B cell (primary cell): Measurements from ENCODE around the gene MC2R. TPM values are rescaled to one million over a fixed set of nuclear protein-coding genes. Genes with fewer than 3 reads are reported as not detected.

Experiments used
- ATAC-seq: fragments of 200-7000 bp; cut with Tn5 transposase; one replicate; pipeline ENCODE4 v1.10.0; 2021; ENCODE audit warnings: low read depth, mild to moderate bottlenecking, moderate number of reproducible peaks, moderate library complexity
- CTCF ChIA-PET: fragments of 350-600 bp; sonication (Branson Sonifier 250); formaldehyde crosslinking; loops from one replicate; lab custom pipeline; 2021; ENCODE audit warnings: antibody characterized with exemption, inconsistent platforms; lab: Charles Lee
- POLR2A ChIA-PET: fragments of 350-600 bp; sonication (Branson Sonifier 250); formaldehyde crosslinking; loops from one replicate; lab custom pipeline; 2021; ENCODE audit warnings: antibody characterized with exemption; lab: Charles Lee
- DNase-seq: peaks from one replicate; pipeline ENCODE4 v3.0.0; 2013
- H2AFZ ChIP-seq: 2 replicates; pipeline ENCODE4 v1.6.1; 2012; ENCODE audit warnings: mild to moderate bottlenecking, low read depth, low read length; ENCODE audit not compliant: insufficient read depth, poor library complexity, severe bottlenecking
- H3K27ac ChIP-seq, 2 donors: 1 replicate in 1 of 2; 2 replicates in 1 of 2; pipeline ENCODE4 v1.5.1; 2012 to 2013; ENCODE audit warnings: low read length in 2 of 2, mild to moderate bottlenecking in 2 of 2, moderate library complexity in 1 of 2
- H3K27me3 ChIP-seq, 4 experiments: fragments of 200-600 bp in 1 of 4; sonication (generic) in 1 of 4; replicated peaks in 1 of 4; 1 replicate in 2 of 4; 2 replicates in 2 of 4; pipeline versions ENCODE4 v1.6.1 to v1.7.0; 2013 to 2016; ENCODE audit warnings: low read length in 3 of 4, mild to moderate bottlenecking in 2 of 4, mixed read lengths in 1 of 4, moderate library complexity in 1 of 4; ENCODE audit not compliant: insufficient read depth in 4 of 4, control insufficient read depth in 3 of 4; ENCODE audit errors: control extremely low read depth in 1 of 4
- H3K36me3 ChIP-seq, 2 experiments: replicated peaks in 1 of 2; 1 replicate in 1 of 2; 2 replicates in 1 of 2; pipeline versions ENCODE4 v1.6.1 to v1.7.1; 2013; ENCODE audit warnings: low read length in 1 of 2; ENCODE audit not compliant: insufficient read depth in 2 of 2, control insufficient read depth in 1 of 2; ENCODE audit errors: control extremely low read depth in 1 of 2, extremely low read depth in 1 of 2
- H3K4me1 ChIP-seq, 2 donors: fragments of 200-600 bp in 1 of 2; sonication (generic) in 1 of 2; 1 replicate in 1 of 2; 2 replicates in 1 of 2; pipeline versions ENCODE4 v1.5.1 to v1.6.1; 2013 to 2017; ENCODE audit warnings: low read length in 2 of 2; ENCODE audit not compliant: control insufficient read depth in 2 of 2, insufficient read depth in 2 of 2
- H3K4me2 ChIP-seq: replicated peaks from 2 replicates; pipeline ENCODE3; 2012; ENCODE audit warnings: mild to moderate bottlenecking, low read depth, low read length; ENCODE audit not compliant: poor library complexity, severe bottlenecking
- H3K4me3 ChIP-seq, 5 experiments: fragments of 200-600 bp in 1 of 5; sonication (generic) in 1 of 5; 1 replicate in 3 of 5; 2 replicates in 2 of 5; pipeline versions ENCODE4 v1.5.1 to v1.7.0; 2011 to 2016; ENCODE audit warnings: low read length in 4 of 5, mild to moderate bottlenecking in 4 of 5, low read depth in 2 of 5, control low read depth in 1 of 5, moderate library complexity in 1 of 5; ENCODE audit not compliant: insufficient read depth in 1 of 5; ENCODE audit errors: control extremely low read depth in 1 of 5, extremely low read depth in 1 of 5
- H3K79me2 ChIP-seq: fragments of 200-600 bp; sonication (generic); one replicate; pipeline ENCODE4 v1.6.0; 2016; ENCODE audit warnings: low read length; ENCODE audit not compliant: control insufficient read depth, insufficient read depth
- H3K9ac ChIP-seq: fragments of 200-600 bp; sonication (generic); 2 replicates; pipeline ENCODE4 v1.6.1; 2017; ENCODE audit warnings: mild to moderate bottlenecking, low read length, moderate library complexity
- H3K9me3 ChIP-seq, 3 donors: one replicate each; pipeline versions ENCODE4 v1.6.1 to v1.7.1; 2013; ENCODE audit warnings: low read length in 2 of 3; ENCODE audit not compliant: control insufficient read depth in 2 of 3, insufficient read depth in 1 of 3; ENCODE audit errors: control extremely low read depth in 1 of 3
- H4K20me1 ChIP-seq: 2 replicates; pipeline ENCODE4 v1.6.0; 2012; ENCODE audit warnings: mild to moderate bottlenecking, low read length; ENCODE audit not compliant: insufficient read depth, control insufficient read depth, poor library complexity, severe bottlenecking
- H3K27ac Mint-ChIP-seq: one replicate; pipeline ENCODE4 v1.8.0; 2021; ENCODE audit warnings: mixed read lengths
- H3K27me3 Mint-ChIP-seq: one replicate; pipeline ENCODE4 v1.8.0; 2021; ENCODE audit warnings: mixed read lengths
- H3K4me1 Mint-ChIP-seq: one replicate; pipeline ENCODE4 v1.8.0; 2021; ENCODE audit warnings: mixed read lengths
- H3K4me3 Mint-ChIP-seq: one replicate; pipeline ENCODE4 v1.8.0; 2021; ENCODE audit warnings: mixed read lengths
- H3K9me3 Mint-ChIP-seq: one replicate; pipeline ENCODE4 v1.8.0; 2022; ENCODE audit warnings: mixed read lengths; ENCODE audit not compliant: insufficient read depth
- CTCF ChIP-seq: fragments of 200-600 bp; IDR thresholded peaks from one replicate; pipeline ENCODE4 v1.8.0; 2022; ENCODE audit warnings: antibody characterized with exemption, mild to moderate bottlenecking
- EZH2 ChIP-seq: IDR thresholded peaks from 2 replicates; pipeline ENCODE4 v1.6.1; 2012; ENCODE audit warnings: borderline replicate concordance, low read depth, mild to moderate bottlenecking, moderate library complexity, low read length; ENCODE audit not compliant: insufficient read depth, poor library complexity, severe bottlenecking
- WGBS: methylation state at CpG from one replicate; pipeline ENCODE4 v1.1.5; 2013; ENCODE audit warnings: missing lambda C conversion rate; ENCODE audit not compliant: insufficient coverage; 5-methylcytosine and 5-hydroxymethylcytosine counted together
- intact Hi-C: fragments of 100-400 bp; cut with micrococcal nuclease; formaldehyde crosslinking; loops from one replicate; pipeline ENCODE4 v1.10.0; 2022
- polyA plus RNA-seq: library from polyadenylated mRNA; depleted of rRNA; stranded (reverse); fragments of >200 nt; gene quantifications from 2 replicates; pipeline ENCODE4 v1.2.3, GENCODE V29; 2012
- total RNA-seq, 2 donors: library from RNA; stranded (reverse); fragments of 120-200 nt in 1 of 2; gene quantifications; 1 replicate in 1 of 2; 2 replicates in 1 of 2; pipeline versions ENCODE4 v1.2.3 to v1.2.4, GENCODE V29; 2013 to 2022

MC2R gene
- total and polyA plus RNA-seq, 2 donors (not counting 1 experiment from before 2014, with no cell fraction given), result not detected

GRCh38 chr18:13912601-13913000 lies 2.7 kb downstream of the MC2R start:
- no peak overlapping the region for H3K4me3 Mint-ChIP-seq
- ATAC-seq, result no peak
- no peak for DNase-seq
- no peaks in the 10 kb centered on the region for H3K27me3 ChIP-seq
- CTCF ChIA-PET, result no interaction called here
- H3K27me3 Mint-ChIP-seq, result no peaks in the 10 kb centered on the region
- H3K27ac ChIP-seq, result no peak overlapping the region
- H3K4me1 Mint-ChIP-seq, result no peaks in the 10 kb centered on the region
- 84% methylated on average over 7 of the region's 9 CpGs for WGBS
- no peak overlapping the region for H3K4me3 ChIP-seq
- H3K4me1 ChIP-seq, result no peaks in the 10 kb centered on the region
- H3K9me3 ChIP-seq, result no peaks in the 10 kb centered on the region
- H3K9ac ChIP-seq, result no peak overlapping the region
- H2AFZ ChIP-seq, result no peak overlapping the region
- no peak for TF ChIP-seq CTCF
- TF ChIP-seq EZH2, result no peak
- H3K36me3 ChIP-seq, result no peaks in the 10 kb centered on the region
- POLR2A ChIA-PET, result no interaction called here
- no peaks in the 10 kb centered on the region for H3K9me3 Mint-ChIP-seq
- no peak overlapping the region for H3K27ac Mint-ChIP-seq
- intact Hi-C loops, result no loop called here
- no peaks in the 10 kb centered on the region for H3K79me2 ChIP-seq
- no peak overlapping the region for H3K4me2 ChIP-seq
- no peaks in the 10 kb centered on the region for H4K20me1 ChIP-seq

GRCh38 chr18:13910986-13911385 lies 4.3 kb downstream of the MC2R start:
- Histone ChIP-seq H3K27me3 (no peaks in the 10 kb centered on the region), H3K27ac (no peak overlapping the region), H3K4me2 (no peak overlapping the region), H3K4me1 (no peaks in the 10 kb centered on the region), H2AFZ (no peak overlapping the region), H3K9me3 (no peaks in the 10 kb centered on the region), H3K36me3 (no peaks in the 10 kb centered on the region), H3K9ac (no peak overlapping the region), H3K79me2 (no peaks in the 10 kb centered on the region), H4K20me1 (no peaks in the 10 kb centered on the region), H3K4me3 (no peak overlapping the region)
- TF ChIP-seq EZH2 (no peak), CTCF (no peak)
- WGBS, result 98% methylated on average over 6 of the region's 6 CpGs
- no peak overlapping the region for H3K27ac Mint-ChIP-seq
- ChIA-PET CTCF (no interaction called here), POLR2A (no interaction called here)
- H3K4me1 Mint-ChIP-seq, result no peaks in the 10 kb centered on the region
- no peak overlapping the region for H3K4me3 Mint-ChIP-seq
- no peak for ATAC-seq
- no peak for DNase-seq
- no peaks in the 10 kb centered on the region for H3K9me3 Mint-ChIP-seq
- intact Hi-C loops, result no loop called here
- H3K27me3 Mint-ChIP-seq, result no peaks in the 10 kb centered on the region
